K562 (cell line): ENCODE results near the gene TMEM95. TPM values are rescaled to one million over a fixed set of nuclear protein-coding genes. Genes with fewer than 3 reads are reported as not detected.

Experiments used
- CHCHD3 ChIP-seq: fragments of 250-450 bp; sonication (Bioruptor Pico); IDR thresholded peaks from 2 replicates; pipeline ENCODE4 v2.1.2; 2022; ENCODE audit warnings: mild to moderate bottlenecking
- GTF2A2 ChIP-seq: IDR thresholded peaks from 2 replicates; pipeline ENCODE4 v1.6.1; 2016; ENCODE audit warnings: mild to moderate bottlenecking, missing genetic modification characterization, missing compliant biosample characterization
- GTF2F1 ChIP-seq: IDR thresholded peaks from 2 replicates; pipeline ENCODE4 v1.6.1; 2011; ENCODE audit warnings: low read depth, low read length, improper control_type of control experiment
- HDAC2 ChIP-seq: fragments of 450-650 bp; IDR thresholded peaks from 2 replicates; pipeline ENCODE4 v1.6.1; 2016; ENCODE audit warnings: mild to moderate bottlenecking
- MCM2 ChIP-seq: fragments of 450-650 bp; IDR thresholded peaks from 2 replicates; pipeline ENCODE4 v1.6.1; 2017; ENCODE audit warnings: low read depth, mild to moderate bottlenecking
- PHF21A ChIP-seq: fragments of 450-650 bp; IDR thresholded peaks from 2 replicates; pipeline ENCODE4 v1.6.1; 2017; ENCODE audit warnings: low read depth, borderline replicate concordance
- SMARCA4 ChIP-seq: fragments of 450-650 bp; IDR thresholded peaks from 2 replicates; pipeline ENCODE4 v1.6.1; 2016
- SMARCA5 ChIP-seq: fragments of 450-650 bp; IDR thresholded peaks from 2 replicates; pipeline ENCODE4 v1.6.1; 2016
- SREBF2 ChIP-seq: sonication (generic); formaldehyde crosslinking; IDR thresholded peaks from 2 replicates; pipeline ENCODE4 v1.4.0; 2020; ENCODE audit warnings: mild to moderate bottlenecking, missing genetic modification reagents
- ZNF354B ChIP-seq: fragments of 250-450 bp; sonication (Bioruptor Pico); IDR thresholded peaks from 2 replicates; pipeline ENCODE4 v1.4.0; 2020
- ZNF717 ChIP-seq: fragments of 250-450 bp; sonication (Bioruptor Pico); IDR thresholded peaks from 2 replicates; pipeline ENCODE4 v1.5.0; 2021
- ZZZ3 ChIP-seq: fragments of 450-650 bp; IDR thresholded peaks from 2 replicates; pipeline ENCODE4 v1.6.1; 2016; ENCODE audit warnings: antibody characterized with exemption, mild to moderate bottlenecking, moderate library complexity
- polyA plus RNA-seq, 8 experiments: library from polyadenylated mRNA; depleted of rRNA in 4 of 8; stranded (reverse) in 5 of 8; unstranded in 3 of 8; fragments of >200 nt; fragmentation: Nextera tagmentation in 2 of 8; fragmentation: Illumina TruSeq in 1 of 8; extraction: Ambion mirVana in 2 of 8; extraction: Trizol in 1 of 8; gene quantifications; 2 replicates each; pipeline versions ENCODE4 v1.2.1 to v1.2.3, GENCODE V29; 2011 to 2014; ENCODE audit warnings: inconsistent platforms in 1 of 8, missing spikeins in 1 of 8
- total RNA-seq, 7 experiments: library from RNA; depleted of rRNA in 6 of 7; stranded (reverse); fragments of >200 nt in 6 of 7; fragmentation: Illumina TruSeq in 2 of 7; extraction: Trizol in 2 of 7; gene quantifications; 2 replicates each; pipeline versions ENCODE4 v1.2.1 to v1.2.3, GENCODE V29; 2011 to 2021; ENCODE audit warnings: low replicate concordance in 1 of 7
- TF ChIP-seq, protein P1 (sequence below): sonication (generic); formaldehyde crosslinking; IDR thresholded peaks from 2 replicates; pipeline ENCODE4 v1.8.0; 2022; ENCODE audit warnings: mild to moderate bottlenecking, missing genetic modification reagents
- TF ChIP-seq, protein P2 (sequence below), 2 experiments: fragments of 450-650 bp; IDR thresholded peaks; 2 replicates each; pipeline ENCODE4 v1.6.1; 2018; ENCODE audit warnings: mild to moderate bottlenecking in 2 of 2, low read depth in 1 of 2; ENCODE audit not compliant: partially characterized antibody in 2 of 2
- TF ChIP-seq, protein P3 (sequence below): sonication (generic); formaldehyde crosslinking; IDR thresholded peaks from 2 replicates; pipeline ENCODE4 v1.8.0; 2022; ENCODE audit warnings: mild to moderate bottlenecking, low read depth, missing genetic modification reagents

The TMEM95 gene
- total and polyA plus RNA-seq, 9 of the 15 experiments (the other 6 are each of a cell fraction or from before 2014, with no cell fraction given) = not detected

DNA sequence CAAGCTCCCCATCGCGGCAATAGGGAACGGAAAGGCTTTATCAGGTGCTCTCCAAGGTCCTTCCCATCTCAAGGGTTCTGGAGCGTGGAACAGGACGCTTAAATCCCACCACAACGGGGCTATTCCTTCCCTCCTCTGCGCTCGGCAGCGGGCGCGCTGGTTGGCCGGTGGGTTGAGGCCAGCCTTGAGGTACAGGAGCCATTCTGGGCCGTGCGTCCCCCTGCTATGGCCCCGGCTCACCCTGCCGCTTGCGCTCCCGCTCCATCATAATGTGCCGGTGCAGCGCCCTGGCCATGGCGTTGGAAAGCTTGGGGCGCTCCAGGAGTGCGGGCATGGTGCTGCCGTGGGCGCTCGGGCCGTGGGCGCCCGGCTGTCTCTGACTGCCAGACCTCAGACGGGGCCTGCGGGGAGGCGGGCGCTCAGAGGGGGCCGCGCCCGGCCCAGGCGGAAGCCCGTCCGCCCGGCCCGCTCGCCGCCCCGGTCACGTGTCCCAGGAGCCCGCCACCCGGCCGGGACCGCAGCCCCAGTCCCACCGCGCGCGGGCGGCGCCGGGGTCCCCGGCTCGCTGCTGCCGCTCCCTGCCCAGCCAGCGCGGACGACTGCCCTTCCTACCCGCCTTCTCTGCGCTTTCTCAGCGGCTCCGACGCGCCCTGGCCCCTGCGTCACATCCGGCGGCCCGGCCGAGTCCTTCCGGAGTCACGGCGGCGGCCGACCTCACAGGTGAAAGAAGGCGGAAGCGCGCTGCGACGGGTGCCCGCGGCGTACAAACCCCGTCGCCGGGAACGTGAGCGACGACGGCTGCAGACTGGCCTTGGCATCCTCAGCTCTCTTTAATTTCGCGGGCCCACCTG is 40.0 kb upstream of the TMEM95 start, which contains the start of gene GPS2 (continued):
- TF ChIP-seq, protein P1, sequence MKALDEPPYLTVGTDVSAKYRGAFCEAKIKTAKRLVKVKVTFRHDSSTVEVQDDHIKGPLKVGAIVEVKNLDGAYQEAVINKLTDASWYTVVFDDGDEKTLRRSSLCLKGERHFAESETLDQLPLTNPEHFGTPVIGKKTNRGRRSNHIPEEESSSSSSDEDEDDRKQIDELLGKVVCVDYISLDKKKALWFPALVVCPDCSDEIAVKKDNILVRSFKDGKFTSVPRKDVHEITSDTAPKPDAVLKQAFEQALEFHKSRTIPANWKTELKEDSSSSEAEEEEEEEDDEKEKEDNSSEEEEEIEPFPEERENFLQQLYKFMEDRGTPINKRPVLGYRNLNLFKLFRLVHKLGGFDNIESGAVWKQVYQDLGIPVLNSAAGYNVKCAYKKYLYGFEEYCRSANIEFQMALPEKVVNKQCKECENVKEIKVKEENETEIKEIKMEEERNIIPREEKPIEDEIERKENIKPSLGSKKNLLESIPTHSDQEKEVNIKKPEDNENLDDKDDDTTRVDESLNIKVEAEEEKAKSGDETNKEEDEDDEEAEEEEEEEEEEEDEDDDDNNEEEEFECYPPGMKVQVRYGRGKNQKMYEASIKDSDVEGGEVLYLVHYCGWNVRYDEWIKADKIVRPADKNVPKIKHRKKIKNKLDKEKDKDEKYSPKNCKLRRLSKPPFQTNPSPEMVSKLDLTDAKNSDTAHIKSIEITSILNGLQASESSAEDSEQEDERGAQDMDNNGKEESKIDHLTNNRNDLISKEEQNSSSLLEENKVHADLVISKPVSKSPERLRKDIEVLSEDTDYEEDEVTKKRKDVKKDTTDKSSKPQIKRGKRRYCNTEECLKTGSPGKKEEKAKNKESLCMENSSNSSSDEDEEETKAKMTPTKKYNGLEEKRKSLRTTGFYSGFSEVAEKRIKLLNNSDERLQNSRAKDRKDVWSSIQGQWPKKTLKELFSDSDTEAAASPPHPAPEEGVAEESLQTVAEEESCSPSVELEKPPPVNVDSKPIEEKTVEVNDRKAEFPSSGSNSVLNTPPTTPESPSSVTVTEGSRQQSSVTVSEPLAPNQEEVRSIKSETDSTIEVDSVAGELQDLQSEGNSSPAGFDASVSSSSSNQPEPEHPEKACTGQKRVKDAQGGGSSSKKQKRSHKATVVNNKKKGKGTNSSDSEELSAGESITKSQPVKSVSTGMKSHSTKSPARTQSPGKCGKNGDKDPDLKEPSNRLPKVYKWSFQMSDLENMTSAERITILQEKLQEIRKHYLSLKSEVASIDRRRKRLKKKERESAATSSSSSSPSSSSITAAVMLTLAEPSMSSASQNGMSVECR (CRISPR knock-in tag) = peak; percentile 93
- TF ChIP-seq ZZZ3 (no peak), GTF2A2 (tag) (no peak), MCM2 (no peak), ZNF717 (CRISPR knock-in tag) (no peak), GTF2F1 (no peak), SMARCA4 (no peak), HDAC2 (no peak), SMARCA5 (no peak), CHCHD3 (CRISPR knock-in tag) (no peak), PHF21A (no peak), SREBF2 (CRISPR knock-in tag) (no peak), ZNF354B (CRISPR knock-in tag) (no peak)
- TF ChIP-seq, protein P2, sequence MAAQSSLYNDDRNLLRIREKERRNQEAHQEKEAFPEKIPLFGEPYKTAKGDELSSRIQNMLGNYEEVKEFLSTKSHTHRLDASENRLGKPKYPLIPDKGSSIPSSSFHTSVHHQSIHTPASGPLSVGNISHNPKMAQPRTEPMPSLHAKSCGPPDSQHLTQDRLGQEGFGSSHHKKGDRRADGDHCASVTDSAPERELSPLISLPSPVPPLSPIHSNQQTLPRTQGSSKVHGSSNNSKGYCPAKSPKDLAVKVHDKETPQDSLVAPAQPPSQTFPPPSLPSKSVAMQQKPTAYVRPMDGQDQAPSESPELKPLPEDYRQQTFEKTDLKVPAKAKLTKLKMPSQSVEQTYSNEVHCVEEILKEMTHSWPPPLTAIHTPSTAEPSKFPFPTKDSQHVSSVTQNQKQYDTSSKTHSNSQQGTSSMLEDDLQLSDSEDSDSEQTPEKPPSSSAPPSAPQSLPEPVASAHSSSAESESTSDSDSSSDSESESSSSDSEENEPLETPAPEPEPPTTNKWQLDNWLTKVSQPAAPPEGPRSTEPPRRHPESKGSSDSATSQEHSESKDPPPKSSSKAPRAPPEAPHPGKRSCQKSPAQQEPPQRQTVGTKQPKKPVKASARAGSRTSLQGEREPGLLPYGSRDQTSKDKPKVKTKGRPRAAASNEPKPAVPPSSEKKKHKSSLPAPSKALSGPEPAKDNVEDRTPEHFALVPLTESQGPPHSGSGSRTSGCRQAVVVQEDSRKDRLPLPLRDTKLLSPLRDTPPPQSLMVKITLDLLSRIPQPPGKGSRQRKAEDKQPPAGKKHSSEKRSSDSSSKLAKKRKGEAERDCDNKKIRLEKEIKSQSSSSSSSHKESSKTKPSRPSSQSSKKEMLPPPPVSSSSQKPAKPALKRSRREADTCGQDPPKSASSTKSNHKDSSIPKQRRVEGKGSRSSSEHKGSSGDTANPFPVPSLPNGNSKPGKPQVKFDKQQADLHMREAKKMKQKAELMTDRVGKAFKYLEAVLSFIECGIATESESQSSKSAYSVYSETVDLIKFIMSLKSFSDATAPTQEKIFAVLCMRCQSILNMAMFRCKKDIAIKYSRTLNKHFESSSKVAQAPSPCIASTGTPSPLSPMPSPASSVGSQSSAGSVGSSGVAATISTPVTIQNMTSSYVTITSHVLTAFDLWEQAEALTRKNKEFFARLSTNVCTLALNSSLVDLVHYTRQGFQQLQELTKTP (IDR thresholded peaks at IDR 0.05; ENCODE audit: low read depth in 1 of 2, partially characterized antibody in 2 of 2) = peak in 1 of 2 experiments; percentile 21
- TF ChIP-seq, protein P3, sequence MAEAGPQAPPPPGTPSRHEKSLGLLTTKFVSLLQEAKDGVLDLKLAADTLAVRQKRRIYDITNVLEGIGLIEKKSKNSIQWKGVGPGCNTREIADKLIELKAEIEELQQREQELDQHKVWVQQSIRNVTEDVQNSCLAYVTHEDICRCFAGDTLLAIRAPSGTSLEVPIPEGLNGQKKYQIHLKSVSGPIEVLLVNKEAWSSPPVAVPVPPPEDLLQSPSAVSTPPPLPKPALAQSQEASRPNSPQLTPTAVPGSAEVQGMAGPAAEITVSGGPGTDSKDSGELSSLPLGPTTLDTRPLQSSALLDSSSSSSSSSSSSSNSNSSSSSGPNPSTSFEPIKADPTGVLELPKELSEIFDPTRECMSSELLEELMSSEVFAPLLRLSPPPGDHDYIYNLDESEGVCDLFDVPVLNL (CRISPR knock-in tag) = no peak
